ENCODE data around the gene CMSS1. TPM values are rescaled to one million over a fixed set of nuclear protein-coding genes. Genes with fewer than 3 reads are reported as not detected.

Gene CMSS1
- total RNA-seq, 1 donor: 27.8 TPM

DNA sequence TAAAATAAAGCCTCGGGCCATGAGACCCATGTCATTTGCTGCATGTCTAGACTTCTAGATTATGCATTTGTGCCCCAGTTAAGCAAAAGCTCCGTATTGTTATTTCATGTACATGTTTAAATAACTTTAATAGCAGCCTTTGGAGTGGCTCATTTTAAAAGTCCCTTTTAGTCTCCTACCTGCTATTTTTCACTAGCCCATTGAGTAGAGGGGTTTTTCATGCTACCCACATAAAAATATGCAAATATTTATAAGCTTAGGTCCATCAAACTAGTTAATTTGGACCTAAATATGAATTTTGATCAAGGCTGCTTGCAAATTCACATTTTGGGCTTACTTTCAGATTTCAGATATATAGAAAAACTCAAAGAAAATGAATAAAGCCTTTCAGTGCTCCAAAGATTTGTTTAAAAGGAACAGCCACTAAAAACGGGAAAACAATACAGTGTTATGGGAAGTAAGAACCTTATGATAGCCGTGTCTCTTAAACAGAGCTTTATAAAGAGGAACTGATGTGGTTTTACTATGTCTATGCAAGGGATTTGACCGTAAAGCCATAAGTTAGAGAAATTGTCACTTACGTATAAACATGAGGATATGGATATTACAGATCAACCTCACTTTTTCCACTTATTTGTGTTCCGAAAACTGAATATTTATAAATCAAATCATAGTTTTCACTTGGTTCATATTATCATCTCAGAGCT is 266.6 kb downstream of the CMSS1 start:
- no peak for TF ChIP-seq CTCF (IDR thresholded peaks at IDR 0.05; ENCODE audit: insufficient read depth, low read length)
- DNase-seq (ENCODE audit: low read depth): no peak
- no peak overlapping the region for H3K4me3 ChIP-seq (ENCODE audit: low read depth, low read length)

DNA sequence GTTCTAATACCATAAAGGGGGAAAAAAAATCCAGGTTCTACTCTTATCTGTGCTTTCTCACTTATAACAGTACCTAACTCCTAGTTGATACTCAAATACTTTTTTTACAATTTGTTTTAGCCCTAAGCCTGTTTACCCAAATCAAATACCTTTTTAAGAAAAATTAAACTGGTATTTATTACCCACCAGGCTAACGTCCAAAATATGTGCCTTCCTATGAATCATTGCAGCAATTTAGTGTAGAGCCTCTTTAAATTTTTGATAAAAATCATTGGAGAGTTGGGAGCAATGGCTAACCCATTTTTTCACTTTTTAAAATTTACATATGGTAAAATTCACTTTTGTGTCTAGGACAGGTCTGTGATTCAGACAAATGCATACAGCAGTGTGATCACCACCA is 268.7 kb downstream of the CMSS1 start:
- DNase-seq (ENCODE audit: low read depth): no peak
- TF ChIP-seq CTCF (IDR thresholded peaks at IDR 0.05; ENCODE audit: insufficient read depth, low read length): no peak
- no peak overlapping the region for H3K4me3 ChIP-seq (ENCODE audit: low read depth, low read length)

GRCh38 chr3:100087198-100087597 is 269.5 kb downstream of the CMSS1 start:
- no peak for TF ChIP-seq CTCF (IDR thresholded peaks at IDR 0.05; ENCODE audit: insufficient read depth, low read length)
- no peak overlapping the region for H3K4me3 ChIP-seq (ENCODE audit: low read depth, low read length)
- DNase-seq (ENCODE audit: low read depth): peak; percentile 50

- DNase-seq (ENCODE audit: low read depth): no peak
- no peak for TF ChIP-seq CTCF (IDR thresholded peaks at IDR 0.05; ENCODE audit: insufficient read depth, low read length)
- H3K4me3 ChIP-seq (ENCODE audit: low read depth, low read length): no peak overlapping the region
These were observed 271.2 kb downstream of the CMSS1 start for GRCh38 chr3:100088735-100089368.

DNA sequence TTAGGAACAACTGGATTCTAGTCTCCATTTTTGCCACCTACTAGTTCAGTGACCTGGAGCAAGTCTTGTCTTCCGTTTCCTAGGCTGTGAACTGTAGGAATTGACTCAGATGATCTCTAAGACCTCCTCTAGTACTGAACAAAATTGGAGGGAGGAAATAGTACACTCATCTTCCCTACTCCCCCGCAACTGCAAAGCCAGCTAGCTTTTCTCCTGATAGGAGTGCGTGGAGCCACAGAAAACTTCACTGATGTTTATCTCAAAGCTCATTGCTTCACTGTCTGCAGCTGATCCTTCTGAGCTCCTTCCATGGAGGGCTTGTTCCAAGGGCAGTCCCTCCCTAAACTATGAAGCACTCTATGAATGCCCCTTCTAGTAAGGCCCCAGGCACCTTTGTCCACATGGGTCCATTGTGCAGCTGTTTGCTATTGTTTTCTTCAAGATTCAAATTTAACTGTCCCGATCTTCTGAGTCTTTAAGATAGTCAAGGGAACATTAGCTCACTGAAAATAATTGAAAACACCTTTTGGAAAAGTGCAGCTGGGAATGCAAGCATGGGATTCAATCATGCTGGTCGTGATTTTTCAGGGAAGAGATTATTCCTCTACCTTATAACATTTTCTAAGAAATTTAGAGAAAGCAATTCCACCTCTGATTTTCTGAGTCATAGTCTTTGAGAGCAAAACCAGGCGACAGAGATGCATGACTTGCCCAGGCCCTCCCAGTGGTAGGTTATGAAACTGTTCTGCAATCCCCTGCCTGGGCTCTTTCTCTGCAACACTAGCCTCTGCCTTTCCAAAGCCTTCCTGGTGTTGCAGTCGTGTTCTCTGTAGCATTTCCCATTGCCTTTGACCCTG is 272.4 kb downstream of the CMSS1 start:
- TF ChIP-seq CTCF (IDR thresholded peaks at IDR 0.05; ENCODE audit: insufficient read depth, low read length): peak; percentile 84
- H3K4me3 ChIP-seq (ENCODE audit: low read depth, low read length): no peak overlapping the region
- DNase-seq (ENCODE audit: low read depth): peak; percentile 72

GRCh38 chr3:100090669-100091005 is 273.0 kb downstream of the CMSS1 start:
- no peak for TF ChIP-seq CTCF (IDR thresholded peaks at IDR 0.05; ENCODE audit: insufficient read depth, low read length)

More at GRCh38 chr3:100090669-100091005, 273.0 kb downstream of the CMSS1 start:
- DNase-seq (ENCODE audit: low read depth): no peak
- no peak overlapping the region for H3K4me3 ChIP-seq (ENCODE audit: low read depth, low read length)
